OCI-M1 (cell line): ENCODE measurements around the gene GCH1.

Experiments used
- DNase-seq: peaks from one replicate; lab custom pipeline; 2025; lab: John Stamatoyannopoulos, UW

Gene GCH1

GRCh38 chr14:54866588-54866987 lies 36.0 kb downstream of the GCH1 start:
- DNase-seq, result peak; percentile 18

- DNase-seq, result peak; percentile 19
Measured at GRCh38 chr14:54864526-54864925, 38.1 kb downstream of the GCH1 start.

GRCh38 chr14:54857830-54858269 lies 44.8 kb downstream of the GCH1 start:
- peak; percentile 34 for DNase-seq

GRCh38 chr14:54856152-54856551 lies 46.5 kb downstream of the GCH1 start:
- no peak for DNase-seq

GRCh38 chr14:54854181-54854580 lies 48.4 kb downstream of the GCH1 start:
- no peak for DNase-seq

GRCh38 chr14:54853339-54853738 lies 49.3 kb downstream of the GCH1 start:
- no peak for DNase-seq

GRCh38 chr14:54852215-54852614 lies 50.4 kb downstream of the GCH1 start:
- DNase-seq, result no peak

- DNase-seq, result no peak
Measured at GRCh38 chr14:54848910-54849309, 53.7 kb downstream of the GCH1 start.

- DNase-seq, result no peak
Measured at GRCh38 chr14:54845641-54846040, 57.0 kb downstream of the GCH1 start.

GRCh38 chr14:54844479-54844878 lies 58.1 kb downstream of the GCH1 start:
- DNase-seq, result no peak

GRCh38 chr14:54840798-54841197 lies 61.8 kb downstream of the GCH1 start:
- no peak for DNase-seq

- no peak for DNase-seq
Measured at GRCh38 chr14:54840336-54840735, 62.3 kb downstream of the GCH1 start.

GRCh38 chr14:54839701-54840119 lies 62.9 kb downstream of the GCH1 start:
- DNase-seq, result no peak

GRCh38 chr14:54838931-54839512 lies 63.6 kb downstream of the GCH1 start:
- DNase-seq, result no peak

GRCh38 chr14:54837508-54838149 lies 65.0 kb downstream of the GCH1 start:
- no peak for DNase-seq

GRCh38 chr14:54836231-54836630 lies 66.4 kb downstream of the GCH1 start:
- no peak for DNase-seq

GRCh38 chr14:54834727-54835126 lies 67.9 kb downstream of the GCH1 start:
- DNase-seq, result no peak

- no peak for DNase-seq
Measured at GRCh38 chr14:54834081-54834480, 68.5 kb downstream of the GCH1 start.

GRCh38 chr14:54830650-54831049 lies 72.0 kb downstream of the GCH1 start:
- DNase-seq, result no peak

- DNase-seq, result no peak
Measured at GRCh38 chr14:54829486-54830224, 73.0 kb downstream of the GCH1 start.

- DNase-seq, result no peak
Measured at GRCh38 chr14:54828037-54828436, 74.6 kb downstream of the GCH1 start.

GRCh38 chr14:54823757-54824549 lies 78.7 kb downstream of the GCH1 start:
- DNase-seq, result no peak
